Caki2 (cell line): ENCODE measurements around the gene DEPDC5. TPM values are rescaled to one million over a fixed set of nuclear protein-coding genes. Genes with fewer than 3 reads are reported as not detected.

Source experiments
- DNase-seq: peaks from one replicate; pipeline ENCODE4 v3.0.0-alpha.2; 2015; ENCODE audit warnings: low read depth
- in situ Hi-C: cut with HindIII; loops from 2 replicates; pipeline ENCODE4 v1.10.0; 2016; ENCODE audit warnings: low sequenced_read_pairs, low pct_unique_long_range_greater_than_20kb, mixed read lengths
- total RNA-seq: library from RNA; depleted of rRNA; stranded (reverse); fragments of >200 nt; shearing (Covaris generic); gene quantifications from 2 replicates; pipeline ENCODE4 v1.2.3, GENCODE V29; 2014; ENCODE audit warnings: low replicate concordance

The DEPDC5 gene
- total RNA-seq, 1 experiment from 2014 or later: 7.3 TPM

- in situ Hi-C loops: no loop called here
- DNase-seq: no peak
Observed at GRCh38 chr22:31927562-31927961, 173.7 kb downstream of the DEPDC5 start.

- DNase-seq: no peak
- in situ Hi-C loops: no loop called here
Observed at GRCh38 chr22:31929167-31929930, 175.5 kb downstream of the DEPDC5 start.

GRCh38 chr22:31932863-31933262, 179.0 kb downstream of the DEPDC5 start:
- DNase-seq: no peak
- in situ Hi-C loops: no loop called here

GRCh38 chr22:31933406-31933805, 179.6 kb downstream of the DEPDC5 start:
- in situ Hi-C loops: no loop called here

GRCh38 chr22:31933816-31934482, 180.1 kb downstream of the DEPDC5 start:
- in situ Hi-C loops: no loop called here
- DNase-seq: no peak

More at GRCh38 chr22:31933406-31933805, 179.6 kb downstream of the DEPDC5 start:
- no peak for DNase-seq

- in situ Hi-C loops: no loop called here
- no peak for DNase-seq
Observed at GRCh38 chr22:31935961-31936635, 182.3 kb downstream of the DEPDC5 start.

- DNase-seq: no peak
- in situ Hi-C loops: no loop called here
Observed at GRCh38 chr22:31937341-31937740, 183.5 kb downstream of the DEPDC5 start.

- no peak for DNase-seq
- in situ Hi-C loops: no loop called here
Observed at GRCh38 chr22:31938296-31938695, 184.5 kb downstream of the DEPDC5 start.

GRCh38 chr22:31940506-31940905, 186.7 kb downstream of the DEPDC5 start:
- in situ Hi-C loops: no loop called here
- no peak for DNase-seq

- in situ Hi-C loops: no loop called here
- no peak for DNase-seq
Observed at GRCh38 chr22:31942091-31942490, 188.3 kb downstream of the DEPDC5 start.

- in situ Hi-C loops: no loop called here
- no peak for DNase-seq
Observed at GRCh38 chr22:31943206-31943977, 189.6 kb downstream of the DEPDC5 start.

GRCh38 chr22:31943978-31944699, 190.3 kb downstream of the DEPDC5 start, which contains the start of gene YWHAH:
TSS of gene YWHAH (plus strand) at chr22:31944535. CDS start at chr22:31944734, 199 bp downstream.
- peak; percentile 95 for DNase-seq
- in situ Hi-C loops: no loop called here

- no peak for DNase-seq
Observed at GRCh38 chr22:31944700-31945442, 191.1 kb downstream of the DEPDC5 start.

GRCh38 chr22:31945443-31945855, 191.6 kb downstream of the DEPDC5 start:
- in situ Hi-C loops: no loop called here
- DNase-seq: no peak

More at GRCh38 chr22:31944700-31945442, 191.1 kb downstream of the DEPDC5 start:
- in situ Hi-C loops: no loop called here

- in situ Hi-C loops: no loop called here
- no peak for DNase-seq
Observed at GRCh38 chr22:31945971-31946680, 192.3 kb downstream of the DEPDC5 start.

GRCh38 chr22:31947296-31947695, 193.5 kb downstream of the DEPDC5 start:
- in situ Hi-C loops: no loop called here
- DNase-seq: peak; percentile 60

GRCh38 chr22:31948002-31948401, 194.2 kb downstream of the DEPDC5 start:
- no peak for DNase-seq
- in situ Hi-C loops: no loop called here
